Vagina (tissue), 2 donors: ENCODE results near the gene ETFDH.

ENCODE experiments used
- POLR2A ChIP-seq, 2 donors: fragments of 450-650 bp; IDR thresholded peaks; one replicate each; pipeline ENCODE4 v1.6.1; 2017; ENCODE audit warnings: antibody characterized with exemption in 2 of 2, mild to moderate bottlenecking in 2 of 2, moderate library complexity in 2 of 2
- POLR2AphosphoS5 ChIP-seq, 2 donors: sonication (generic); formaldehyde crosslinking; IDR thresholded peaks; one replicate each; pipeline ENCODE4 v1.9.0; 2017; ENCODE audit warnings: antibody characterized with exemption in 2 of 2, mild to moderate bottlenecking in 2 of 2, low read depth in 1 of 2; ENCODE audit not compliant: insufficient read depth in 1 of 2
- TF ChIP-seq, protein P1 (sequence below), 3 experiments: fragments of 450-650 bp in 2 of 3; fragments of 200-600 bp in 1 of 3; sonication (generic) in 1 of 3; IDR thresholded peaks; one replicate each; pipeline ENCODE4 v1.5.1; 2017 to 2019; ENCODE audit warnings: antibody characterized with exemption in 3 of 3, mild to moderate bottlenecking in 2 of 3, moderate library complexity in 2 of 3

DNA sequence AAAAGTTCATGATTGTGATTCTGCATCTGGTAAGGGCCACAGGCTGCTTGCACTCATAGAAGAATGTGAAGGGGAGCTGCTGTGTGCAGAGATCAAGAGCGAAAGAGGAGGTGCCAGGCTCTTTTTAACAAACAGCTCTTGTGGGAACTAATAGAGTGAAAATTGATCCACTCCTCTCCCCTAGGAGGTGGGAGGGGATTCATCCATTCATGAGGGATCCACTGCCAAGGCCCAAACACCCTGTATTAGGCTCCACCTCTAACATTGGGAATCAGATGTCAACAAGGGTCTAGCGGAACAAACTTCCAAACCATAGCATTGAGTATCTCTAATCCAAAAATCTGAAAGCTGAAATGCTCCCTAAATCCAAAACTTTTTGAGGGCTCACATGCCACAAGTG, 67.5 kb downstream of the ETFDH start:
- TF ChIP-seq POLR2A (IDR thresholded peaks at IDR 0.05) (no peak), POLR2AphosphoS5 (IDR thresholded peaks at IDR 0.05; ENCODE audit: insufficient read depth in 1 of 2, low read depth in 1 of 2) (no peak)
- TF ChIP-seq, protein P1, sequence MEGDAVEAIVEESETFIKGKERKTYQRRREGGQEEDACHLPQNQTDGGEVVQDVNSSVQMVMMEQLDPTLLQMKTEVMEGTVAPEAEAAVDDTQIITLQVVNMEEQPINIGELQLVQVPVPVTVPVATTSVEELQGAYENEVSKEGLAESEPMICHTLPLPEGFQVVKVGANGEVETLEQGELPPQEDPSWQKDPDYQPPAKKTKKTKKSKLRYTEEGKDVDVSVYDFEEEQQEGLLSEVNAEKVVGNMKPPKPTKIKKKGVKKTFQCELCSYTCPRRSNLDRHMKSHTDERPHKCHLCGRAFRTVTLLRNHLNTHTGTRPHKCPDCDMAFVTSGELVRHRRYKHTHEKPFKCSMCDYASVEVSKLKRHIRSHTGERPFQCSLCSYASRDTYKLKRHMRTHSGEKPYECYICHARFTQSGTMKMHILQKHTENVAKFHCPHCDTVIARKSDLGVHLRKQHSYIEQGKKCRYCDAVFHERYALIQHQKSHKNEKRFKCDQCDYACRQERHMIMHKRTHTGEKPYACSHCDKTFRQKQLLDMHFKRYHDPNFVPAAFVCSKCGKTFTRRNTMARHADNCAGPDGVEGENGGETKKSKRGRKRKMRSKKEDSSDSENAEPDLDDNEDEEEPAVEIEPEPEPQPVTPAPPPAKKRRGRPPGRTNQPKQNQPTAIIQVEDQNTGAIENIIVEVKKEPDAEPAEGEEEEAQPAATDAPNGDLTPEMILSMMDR (IDR thresholded peaks at IDR 0.05), result no peak
